HG02852 (cell line): Measurements from ENCODE around the gene PROCR.
A peak's percentile ranks its signal among the peaks of the same experiment; 100 is the strongest.
"Not testable (repeated sequence)": the region's sequence is repeated elsewhere in the genome, so short reads cannot be mapped to it uniquely, and the experiment has no call there.

ENCODE experiments used
- ATAC-seq: cut with Tn5 transposase; IDR thresholded peaks from one replicate; pipeline ENCODE4 v1.9.1; 2021; ENCODE audit warnings: mild to moderate bottlenecking, moderate library complexity; ENCODE audit not compliant: unreplicated experiment

Gene PROCR

DNA sequence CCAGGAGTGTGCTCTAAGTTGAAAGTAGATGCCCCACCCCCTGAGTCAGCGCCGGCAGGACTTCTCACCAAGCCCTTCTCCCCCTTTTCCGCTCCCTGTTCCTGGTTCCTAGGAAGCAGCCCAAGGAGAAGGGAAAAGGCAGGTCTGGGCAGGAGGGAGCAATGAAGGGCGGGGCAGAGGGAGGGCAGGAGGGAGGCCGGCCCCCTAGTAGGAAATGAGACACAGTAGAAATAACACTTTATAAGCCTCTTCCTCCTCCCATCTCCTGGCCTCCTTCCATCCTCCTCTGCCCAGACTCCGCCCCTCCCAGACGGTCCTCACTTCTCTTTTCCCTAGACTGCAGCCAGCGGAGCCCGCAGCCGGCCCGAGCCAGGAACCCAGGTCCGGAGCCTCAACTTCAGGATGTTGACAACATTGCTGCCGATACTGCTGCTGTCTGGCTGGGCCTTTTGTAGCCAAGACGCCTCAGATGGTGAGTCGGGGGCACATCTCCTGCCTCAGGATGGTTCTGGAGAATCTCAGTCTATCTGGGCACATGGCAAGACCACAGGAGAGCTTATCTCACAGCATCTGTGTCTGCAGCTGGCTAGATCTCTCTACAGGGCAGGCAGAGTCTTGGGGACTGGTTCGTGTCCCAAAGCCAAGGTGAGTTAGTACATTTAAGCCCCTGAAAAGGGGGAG, at the start of gene PROCR:
Gene PROCR (plus strand): TSS at position 320 of the 681 bp plus-strand sequence. CDS start 83 bp downstream, at position 403.
- ATAC-seq = no peak

DNA sequence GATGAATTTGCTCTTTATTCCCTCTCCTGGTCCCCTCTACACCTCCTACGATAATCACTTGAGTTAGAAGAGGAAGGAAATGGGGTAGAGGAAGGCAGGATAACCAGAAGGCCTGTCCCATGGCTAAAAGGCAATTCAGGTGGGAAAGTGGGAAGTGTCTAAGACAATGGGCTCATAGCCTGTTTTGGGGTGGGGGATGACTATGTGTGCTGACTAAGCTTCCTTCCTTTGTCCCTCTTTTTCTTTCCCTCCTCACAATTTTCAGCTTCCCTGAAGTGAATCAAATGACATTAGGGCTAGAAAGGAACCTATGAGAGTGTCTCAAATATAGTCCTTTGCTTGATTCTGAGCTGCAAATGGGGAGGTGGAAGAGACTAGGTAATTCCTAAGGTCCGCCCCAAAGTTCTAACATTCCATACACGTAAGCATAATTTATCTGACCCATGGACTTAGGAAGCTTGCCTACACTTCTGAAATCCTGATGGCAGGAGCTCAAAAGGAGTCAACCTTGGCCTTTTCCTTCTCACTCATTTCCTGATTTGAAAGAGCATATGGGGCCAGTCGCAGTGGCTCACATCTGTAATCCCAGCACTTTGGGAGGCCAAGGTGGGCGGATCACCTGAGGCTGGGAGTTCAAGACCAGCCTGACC, 49.0 kb upstream of the PROCR start:
- no peak for ATAC-seq

DNA sequence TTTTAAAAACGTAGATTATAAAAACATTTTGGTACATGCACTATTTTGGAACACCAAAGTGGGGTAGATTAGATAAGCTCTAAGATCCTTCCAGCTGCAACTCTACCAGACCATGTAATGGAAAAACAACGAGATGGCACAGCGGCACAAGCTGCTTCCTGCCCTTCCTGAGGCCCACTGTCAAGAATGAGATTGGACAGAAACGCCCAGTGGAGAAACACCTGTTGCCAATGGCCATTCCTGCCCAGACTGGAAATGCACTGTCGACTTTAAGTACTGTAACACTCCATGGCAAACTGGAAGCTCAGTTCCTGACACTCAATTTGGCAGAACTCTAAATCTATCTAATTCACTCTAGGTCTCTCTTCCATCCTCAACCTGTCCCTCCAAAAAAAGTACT, 46.1 kb upstream of the PROCR start:
- ATAC-seq = no peak

DNA sequence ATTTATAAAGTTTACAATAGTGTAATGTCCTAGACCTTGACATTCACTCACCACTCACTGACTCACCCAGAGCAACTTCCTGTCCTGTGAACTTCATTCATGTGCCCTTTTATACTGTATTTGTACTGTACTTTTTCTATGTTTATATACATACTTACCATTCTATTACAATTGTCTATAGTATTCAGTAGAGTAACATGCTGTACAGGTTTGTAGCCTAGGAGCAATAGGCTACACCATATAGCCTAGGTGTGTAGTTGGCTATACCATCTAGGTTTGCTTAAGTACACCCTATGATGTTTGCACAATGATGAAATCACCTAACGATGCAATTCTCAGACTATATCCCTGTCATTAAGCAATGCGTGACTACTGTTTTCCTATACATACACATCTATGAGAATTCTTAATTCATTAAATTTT, 42.2 kb upstream of the PROCR start:
- no peak for ATAC-seq

DNA sequence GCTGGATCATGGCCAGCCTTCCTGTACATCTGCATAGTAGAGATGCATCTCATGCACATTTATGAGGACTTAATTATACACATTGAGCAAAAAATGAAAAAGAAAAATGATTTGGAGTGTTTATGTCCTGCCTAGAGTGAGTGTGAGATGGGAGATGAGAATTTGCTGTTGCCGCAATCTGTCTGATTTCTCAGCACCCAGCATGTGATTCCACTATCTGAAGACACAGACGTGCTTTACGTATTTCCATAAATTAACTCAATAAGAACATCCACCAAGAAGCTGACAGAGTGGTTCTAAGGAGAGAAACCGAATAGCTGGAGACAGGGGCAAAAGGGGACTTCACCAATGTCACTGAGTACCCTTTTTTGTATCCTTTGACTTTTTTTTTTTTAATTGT, 39.9 kb upstream of the PROCR start:
- no peak for ATAC-seq

GRCh38 chr20:35133031-35133430, 38.8 kb upstream of the PROCR start:
- no peak for ATAC-seq

GRCh38 chr20:35133735-35134134, 38.1 kb upstream of the PROCR start:
- ATAC-seq = no peak

GRCh38 chr20:35134472-35134871, 37.4 kb upstream of the PROCR start:
- no peak for ATAC-seq

DNA sequence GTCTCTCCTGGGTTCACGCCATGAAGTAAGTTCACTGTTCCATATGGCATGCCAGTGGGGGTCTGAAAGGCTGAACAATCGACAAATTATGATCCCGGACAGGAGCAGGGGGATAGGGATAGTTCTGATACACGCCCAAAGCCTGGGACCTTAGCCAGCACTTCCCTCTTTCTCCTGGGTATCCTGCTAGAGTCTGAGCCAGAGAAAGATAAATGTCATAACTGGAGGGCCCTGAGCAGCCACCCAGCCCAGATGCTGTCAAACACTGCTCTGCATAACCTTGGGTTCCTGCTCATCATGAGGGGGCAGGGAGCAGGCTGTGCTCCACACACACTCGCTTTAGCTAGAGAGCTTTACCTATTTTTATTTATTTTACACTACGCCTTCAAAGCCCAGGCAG, 37.0 kb upstream of the PROCR start:
- no peak for ATAC-seq

DNA sequence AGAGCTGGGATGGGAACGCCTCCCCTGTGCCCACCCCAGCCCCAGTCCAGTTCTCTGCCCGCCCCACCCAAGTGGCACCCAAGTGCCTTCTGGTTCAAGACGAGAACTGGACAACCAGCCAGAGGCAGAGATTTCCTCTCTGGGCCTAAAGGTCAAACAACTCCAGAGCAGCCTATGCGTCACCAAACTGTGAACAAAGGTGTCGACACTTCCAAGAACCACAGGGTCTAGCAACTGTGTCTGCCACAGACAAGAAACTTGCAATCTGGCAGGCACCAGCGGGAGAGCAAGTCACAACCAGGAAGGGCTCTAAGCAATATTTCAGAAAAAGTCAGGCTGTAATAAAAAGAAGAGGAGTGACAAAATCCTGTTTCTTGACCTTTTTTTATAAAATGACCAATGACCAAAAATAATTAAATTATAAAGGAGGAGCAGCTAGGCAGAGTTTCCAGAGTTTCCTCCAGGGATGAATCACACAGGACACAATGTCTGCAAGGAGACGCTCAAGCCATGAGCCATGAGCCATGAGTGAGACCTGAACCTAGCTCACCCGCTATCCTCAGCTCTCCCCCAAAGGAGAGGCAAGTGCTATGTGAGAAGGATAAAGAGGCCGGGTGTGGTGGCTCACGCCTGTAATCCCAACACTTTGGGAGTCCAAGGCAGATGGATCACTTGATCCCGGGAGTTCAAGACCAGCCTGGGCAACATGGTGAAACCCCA, 35.8 kb upstream of the PROCR start:
- no peak for ATAC-seq

- no peak for ATAC-seq
Measured at GRCh38 chr20:35144694-35145093, 27.2 kb upstream of the PROCR start.

- no peak for ATAC-seq
Measured at GRCh38 chr20:35145141-35145564, 26.7 kb upstream of the PROCR start.

GRCh38 chr20:35146299-35146919, 25.5 kb upstream of the PROCR start:
- no peak for ATAC-seq

DNA sequence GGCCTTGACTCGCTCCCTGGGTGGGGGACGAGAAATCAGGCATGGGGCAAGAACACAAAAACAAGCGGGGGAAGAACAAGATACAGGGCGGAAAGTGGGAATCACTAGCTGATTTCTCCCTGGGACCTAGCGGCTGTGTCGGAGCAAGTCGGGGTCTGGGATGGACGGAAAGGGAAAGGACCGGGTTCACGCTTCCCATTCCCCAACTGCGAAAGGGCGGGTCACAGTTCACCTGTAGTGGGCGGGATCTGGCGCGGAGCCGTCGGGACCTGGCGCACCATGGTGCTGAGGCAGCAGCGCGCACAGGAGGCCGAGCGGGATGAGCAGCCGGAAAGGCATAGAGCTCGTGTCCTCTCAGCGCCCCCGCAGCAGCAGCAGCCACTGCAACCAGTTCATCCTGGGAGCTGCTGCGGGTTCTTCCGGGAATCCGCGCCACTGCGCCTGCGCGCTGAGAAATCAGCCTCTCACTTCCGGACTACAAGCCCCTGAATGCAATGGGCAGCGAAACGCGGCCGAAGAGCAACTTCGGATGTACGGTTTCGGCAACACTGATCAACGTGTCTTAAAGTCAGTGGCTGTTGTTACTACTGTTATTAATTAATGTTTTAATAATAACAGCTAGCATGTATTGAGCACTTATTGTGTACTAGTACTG, 24.8 kb upstream of the PROCR start, which contains the start of gene EDEM2:
Gene EDEM2 (minus strand): TSS at position 417 of the 655 bp plus-strand sequence. CDS start 78 bp downstream, at position 339.
- peak; percentile 79 for ATAC-seq

DNA sequence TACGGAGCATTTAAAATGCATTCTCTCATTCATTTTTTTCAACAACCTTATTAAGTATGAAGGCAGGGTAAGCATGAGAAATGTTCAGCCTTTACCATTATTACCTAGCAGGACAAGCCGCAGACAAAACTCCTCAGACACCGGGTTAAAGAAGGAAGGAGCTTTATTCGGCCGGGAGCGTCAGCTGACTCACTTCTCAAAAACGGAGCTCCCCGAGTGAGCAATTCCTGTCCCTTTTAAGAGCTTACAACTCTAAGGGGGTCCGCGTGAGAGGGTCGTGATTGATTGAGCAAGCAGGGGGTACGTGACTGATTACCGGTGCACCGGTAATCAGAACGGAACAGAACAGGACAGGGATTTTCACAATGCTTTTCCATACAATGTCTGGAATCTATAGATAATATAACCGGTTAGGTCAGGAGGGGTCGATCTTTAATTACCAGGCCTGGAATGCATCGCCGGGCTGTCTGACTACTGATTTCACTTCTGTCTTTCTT, 24.2 kb upstream of the PROCR start:
- ATAC-seq = peak; percentile 9

DNA sequence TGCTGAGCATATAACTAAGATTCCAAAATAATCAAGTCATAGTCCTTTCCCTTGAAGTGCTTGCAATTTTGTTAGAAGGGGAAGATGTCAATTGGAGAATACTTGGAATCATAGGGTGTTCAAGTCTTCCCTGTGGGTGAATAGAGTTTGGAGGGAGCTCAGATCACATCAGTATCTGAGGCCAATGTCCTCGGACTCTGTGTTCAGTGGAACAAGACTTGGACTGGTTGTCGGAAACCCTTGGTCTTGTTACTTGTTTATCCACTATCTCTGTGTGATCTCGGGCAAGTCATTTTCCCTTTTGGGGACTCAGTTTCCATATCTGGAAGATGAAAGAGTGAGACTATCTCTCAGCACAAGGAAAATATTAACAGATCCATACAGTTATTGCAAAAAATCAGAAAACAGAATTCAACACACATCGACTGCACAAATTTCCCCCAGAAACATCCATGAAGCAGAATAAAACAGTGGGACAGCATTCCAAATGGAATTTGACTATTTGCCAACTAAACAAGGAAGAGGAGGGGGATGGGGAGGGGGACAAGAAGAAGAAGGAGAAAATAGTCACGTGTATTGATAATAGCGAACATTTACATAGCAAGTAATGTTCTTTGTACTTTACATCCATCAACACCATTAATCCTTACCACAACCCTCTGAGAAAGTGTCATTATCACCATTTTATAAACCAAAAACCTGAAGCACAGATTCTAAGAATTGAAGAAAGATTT, 20.9 kb upstream of the PROCR start:
- ATAC-seq = no peak

- ATAC-seq = no peak
Measured at GRCh38 chr20:35151736-35152135, 20.1 kb upstream of the PROCR start.

- no peak for ATAC-seq
Measured at GRCh38 chr20:35155936-35156335, 15.9 kb upstream of the PROCR start.

- ATAC-seq = no peak
Measured at GRCh38 chr20:35156978-35157377, 14.9 kb upstream of the PROCR start.

DNA sequence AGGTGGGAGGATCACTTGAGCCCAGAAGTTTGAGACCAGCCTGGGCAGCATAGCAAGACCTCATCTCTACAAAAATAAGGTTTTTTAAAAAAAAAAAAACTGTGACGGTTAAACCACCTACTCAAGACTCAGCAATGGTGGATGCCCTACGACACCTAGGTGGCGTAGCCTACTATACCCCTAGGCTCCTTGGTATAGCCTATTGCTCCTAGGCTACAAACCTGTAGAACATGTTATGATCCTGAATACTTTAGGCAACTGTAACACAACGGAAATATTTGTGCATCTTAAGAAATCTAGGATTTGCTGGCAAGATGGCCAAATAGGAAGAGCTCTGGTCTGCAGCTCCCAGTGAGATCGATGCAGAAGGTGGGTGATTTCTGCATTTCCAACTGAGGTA, 11.5 kb upstream of the PROCR start:
- not testable (repeated sequence) for ATAC-seq
